HG03064 (cell line): ENCODE data around the gene CSF2.

ENCODE experiments used
- ATAC-seq: cut with Tn5 transposase; IDR thresholded peaks from one replicate; pipeline ENCODE4 v1.9.1; 2021; ENCODE audit warnings: low read depth; ENCODE audit not compliant: unreplicated experiment

Gene CSF2

DNA sequence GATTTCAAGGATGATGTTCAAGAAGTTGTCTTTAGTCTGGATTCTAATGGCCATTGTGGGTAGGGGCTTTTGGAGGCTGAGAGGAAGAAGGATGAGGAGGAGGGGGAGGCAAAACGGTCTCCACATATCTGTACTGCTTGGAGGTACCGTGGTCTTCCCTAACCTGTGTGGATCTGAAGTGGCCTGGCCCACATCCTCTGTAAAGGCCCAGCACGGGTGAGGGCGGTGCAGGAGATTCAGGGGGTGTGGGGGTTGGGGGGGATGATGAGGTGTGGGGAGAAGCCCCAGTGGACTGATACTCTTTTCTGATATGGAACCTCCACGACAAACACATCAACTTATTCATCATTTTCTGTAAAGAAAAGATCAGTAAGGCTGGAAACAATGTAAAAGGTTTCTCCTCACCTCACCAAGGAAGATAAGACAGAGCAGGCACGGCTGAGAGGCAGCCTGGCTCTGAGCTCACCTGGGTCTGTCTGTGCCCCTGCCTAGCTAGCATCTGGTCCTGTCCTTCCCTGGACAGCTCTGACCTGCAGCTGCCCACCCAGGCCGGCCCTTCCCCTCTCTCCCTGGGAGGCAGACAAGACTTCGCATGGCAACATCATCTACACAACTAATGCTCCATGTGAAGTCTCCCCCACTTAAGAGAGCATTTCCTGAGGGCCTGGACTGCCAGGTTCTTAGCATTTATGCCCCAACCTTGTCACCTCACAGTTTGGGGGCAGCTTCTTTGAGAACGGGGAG lies 18.7 kb upstream of the CSF2 start:
- no peak for ATAC-seq

DNA sequence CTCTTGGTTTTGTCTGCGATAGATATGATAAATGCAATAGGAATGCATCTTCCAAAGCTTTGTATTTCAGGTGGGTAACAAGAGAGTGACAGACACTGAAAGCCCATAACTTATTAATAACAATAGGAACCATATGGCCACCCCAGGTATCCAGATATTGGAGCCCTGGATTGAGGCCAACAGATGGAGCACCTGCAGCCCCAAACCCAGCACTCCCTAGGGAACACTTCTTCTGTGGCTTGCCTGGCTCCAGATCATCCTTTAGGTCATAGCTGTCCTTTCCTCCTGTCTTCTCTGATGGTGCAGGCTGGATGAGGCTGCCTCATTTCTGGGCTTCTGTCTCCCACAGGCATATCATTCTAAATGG lies 18.2 kb upstream of the CSF2 start:
- no peak for ATAC-seq

DNA sequence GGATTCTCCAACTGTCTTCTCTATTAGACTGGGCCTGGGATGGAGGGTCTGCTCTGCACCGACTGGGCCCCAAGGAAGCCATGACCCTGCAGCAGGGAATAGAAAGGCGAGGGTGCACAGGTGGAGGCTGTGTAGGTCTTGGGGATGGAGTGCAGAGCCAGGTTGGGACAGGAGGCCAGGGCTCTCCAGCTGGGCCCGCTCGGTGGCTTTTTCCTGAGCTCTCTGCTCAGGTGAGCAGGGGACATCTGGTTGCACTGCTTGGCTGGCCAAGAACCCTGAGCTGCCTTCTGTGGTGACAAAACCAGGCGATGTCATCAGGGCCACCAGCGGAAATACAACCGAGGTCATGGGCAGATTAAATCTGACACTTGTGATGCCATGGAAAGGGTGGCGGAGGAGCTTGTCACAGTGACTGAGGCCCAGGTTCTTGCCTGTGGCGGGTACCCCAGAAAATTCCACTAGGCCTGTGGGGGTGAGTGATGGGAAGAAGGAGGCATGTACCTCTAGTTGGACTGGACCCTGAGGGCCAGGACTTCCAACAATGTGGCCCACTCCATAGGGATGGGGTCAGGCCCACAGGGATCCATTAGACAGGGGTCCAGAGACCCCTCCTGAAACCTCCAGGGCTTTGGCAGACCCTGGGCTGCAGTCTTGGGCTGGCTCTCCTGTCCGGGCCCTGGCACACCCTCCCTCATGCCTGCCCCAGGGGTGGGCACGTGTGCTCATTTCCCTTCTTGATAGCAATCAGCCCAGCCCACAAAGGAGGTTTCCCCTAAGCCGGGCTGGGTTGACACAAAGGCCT lies 17.6 kb upstream of the CSF2 start:
- ATAC-seq: no peak

DNA sequence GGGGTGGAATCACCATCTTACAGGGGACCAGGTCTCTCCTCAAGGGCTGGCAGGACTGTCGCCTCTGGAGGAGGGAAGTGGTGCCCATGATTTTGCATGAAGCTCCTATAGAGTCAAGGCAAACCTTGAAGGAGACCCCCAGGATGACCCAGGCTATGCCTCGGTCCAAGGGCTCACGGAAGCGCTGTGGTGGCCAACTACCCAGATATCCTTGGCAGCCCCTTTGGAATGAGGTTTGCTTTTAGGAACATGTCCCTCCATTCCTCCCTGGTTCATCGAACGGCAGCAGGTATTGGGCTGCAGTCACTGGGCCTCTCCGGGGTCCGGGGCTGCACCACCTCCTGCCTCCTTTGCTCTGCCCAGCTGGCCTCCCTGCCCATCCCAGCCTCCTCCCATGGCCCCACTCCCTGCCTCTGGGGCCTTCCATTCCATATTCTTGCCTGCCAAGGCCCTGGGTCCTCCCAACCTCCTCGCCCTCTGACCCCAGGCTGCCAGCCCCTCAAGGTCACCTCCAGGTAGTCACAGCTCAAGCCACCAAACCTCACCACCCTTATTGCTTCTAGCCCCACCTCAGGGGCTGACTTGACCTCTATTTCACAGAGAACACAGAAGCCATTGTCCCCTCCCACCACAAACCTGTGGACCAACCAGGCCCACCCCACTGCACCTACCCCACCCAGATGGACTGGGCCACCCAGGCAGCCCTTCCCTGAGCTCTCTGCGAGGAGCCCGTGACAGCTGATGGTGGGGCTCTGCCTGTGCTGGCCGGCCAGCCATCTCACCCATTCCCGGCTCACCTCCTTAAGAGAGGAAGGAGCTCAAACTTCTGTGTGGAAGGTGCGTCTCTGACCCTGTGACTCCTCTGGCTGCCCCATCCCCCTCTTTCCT lies 16.7 kb upstream of the CSF2 start:
- no peak for ATAC-seq

DNA sequence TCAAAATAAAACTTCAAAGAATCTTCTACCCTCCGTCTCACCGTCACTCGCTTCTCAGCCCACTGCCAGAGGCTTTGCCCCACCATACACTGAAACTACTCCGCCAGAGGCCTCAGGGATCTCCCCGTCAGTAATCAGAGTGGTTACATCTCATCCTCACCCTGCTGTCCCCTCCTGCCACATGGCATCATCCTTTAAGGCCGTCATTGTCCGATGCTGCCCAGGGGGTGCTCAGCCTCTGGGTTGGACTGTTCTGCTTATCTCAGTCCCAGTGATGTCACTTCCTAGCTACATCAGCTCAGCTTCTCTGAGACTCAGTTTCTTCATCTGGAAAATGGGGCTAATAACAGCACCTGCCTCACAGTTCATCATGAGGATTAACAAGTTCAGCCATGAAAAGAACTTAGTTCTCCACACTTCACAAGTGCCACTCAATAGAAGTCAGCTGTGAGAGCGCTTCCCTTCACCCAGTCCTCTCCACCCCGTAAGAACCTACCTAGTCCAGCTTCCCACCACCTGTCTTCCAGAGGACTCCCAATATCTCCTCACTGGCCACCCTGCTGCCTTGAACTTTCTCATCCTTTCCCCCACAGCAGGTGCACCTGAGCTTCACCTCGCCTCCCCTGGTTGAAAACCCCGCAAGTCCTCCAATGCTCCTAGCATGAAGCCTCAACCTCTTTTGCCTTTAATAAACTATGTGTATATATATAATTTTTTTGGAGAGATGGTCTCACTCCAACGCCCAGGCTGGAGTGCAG lies 15.9 kb upstream of the CSF2 start:
- ATAC-seq: no peak

DNA sequence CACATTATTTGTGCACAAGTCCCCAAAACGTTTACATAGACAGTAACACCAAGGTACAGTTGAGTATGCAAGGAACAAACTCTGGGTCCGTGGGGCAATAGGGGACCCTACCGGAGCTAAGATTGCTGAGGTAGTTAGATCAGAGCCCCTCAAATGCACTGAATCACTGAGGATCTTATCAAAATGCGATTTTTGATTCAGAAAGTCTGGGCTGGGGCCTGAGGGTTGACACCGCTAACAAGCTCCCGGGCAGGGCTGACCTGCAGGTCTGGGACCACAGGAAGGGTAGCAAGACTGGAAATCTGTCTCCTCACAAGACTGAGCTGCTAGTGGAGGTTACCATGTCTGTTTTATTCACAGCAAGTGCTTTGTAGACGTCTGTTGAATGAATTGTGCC lies 14.9 kb upstream of the CSF2 start:
- no peak for ATAC-seq

DNA sequence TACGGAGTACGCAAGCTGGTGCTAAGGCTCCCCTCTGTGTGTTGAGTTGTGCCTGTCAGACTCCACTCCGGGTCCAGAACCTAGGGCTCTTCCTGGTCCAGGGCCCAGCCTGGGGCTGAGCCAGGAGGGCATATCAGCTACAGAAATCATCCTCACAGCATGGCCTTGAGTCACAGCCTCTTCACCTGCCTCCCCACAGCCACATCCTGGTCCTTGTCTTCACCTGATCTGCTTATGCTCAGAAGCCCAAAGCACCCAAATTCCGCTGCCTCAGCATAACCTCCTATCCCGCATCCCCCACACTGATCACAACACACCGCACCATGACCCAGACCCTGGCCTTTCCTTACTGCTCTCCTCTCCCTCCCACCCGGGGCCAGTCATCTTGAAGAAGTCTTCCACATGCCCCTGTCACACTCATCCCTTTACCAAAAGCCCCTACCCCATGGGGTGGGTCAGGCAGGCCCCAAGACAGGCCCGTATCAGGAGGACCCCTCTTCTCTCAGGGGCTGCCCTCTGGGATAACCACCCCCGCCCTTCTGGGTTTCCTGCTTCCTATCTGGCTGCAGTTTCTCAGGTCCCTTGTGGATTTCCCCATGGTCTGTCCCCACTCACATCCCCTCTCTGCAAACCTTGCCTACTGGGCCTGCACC lies 14.4 kb upstream of the CSF2 start:
- no peak for ATAC-seq

DNA sequence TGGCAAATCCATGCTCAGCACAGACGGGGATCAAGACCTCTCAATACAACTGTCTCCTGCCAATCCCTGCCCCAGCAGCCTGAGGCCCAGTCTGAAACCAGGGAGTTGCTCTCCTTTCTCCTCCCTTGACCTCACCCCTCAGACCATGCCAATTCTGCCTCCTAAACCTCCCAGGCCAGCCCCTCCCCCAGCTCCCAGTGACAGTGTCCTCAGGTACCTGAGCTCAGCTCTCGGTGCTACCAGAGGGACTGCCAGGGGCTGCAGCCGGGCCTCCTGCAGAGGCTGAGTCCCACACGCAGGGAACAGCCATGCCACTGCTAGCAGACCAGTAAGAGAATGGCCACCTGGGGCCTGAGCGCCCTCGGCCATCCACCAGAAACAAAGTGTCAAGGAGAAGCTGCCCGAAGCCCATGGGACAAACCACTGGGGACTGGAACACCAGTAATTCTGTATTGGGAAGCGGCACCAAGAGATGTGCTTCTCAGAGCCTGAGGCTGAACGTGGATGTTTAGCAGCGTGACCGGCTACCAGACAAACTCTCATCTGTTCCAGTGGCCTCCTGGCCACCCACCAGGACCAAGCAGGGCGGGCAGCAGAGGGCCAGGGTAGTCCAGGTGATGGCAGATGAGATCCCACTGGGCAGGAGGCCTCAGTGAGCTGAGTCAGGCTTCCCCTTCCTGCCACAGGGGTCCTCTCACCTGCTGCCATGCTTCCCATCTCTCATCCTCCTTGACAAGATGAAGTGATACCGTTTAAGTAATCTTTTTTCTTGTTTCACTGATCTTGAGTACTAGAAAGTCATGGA lies 13.7 kb upstream of the CSF2 start:
- ATAC-seq: no peak

DNA sequence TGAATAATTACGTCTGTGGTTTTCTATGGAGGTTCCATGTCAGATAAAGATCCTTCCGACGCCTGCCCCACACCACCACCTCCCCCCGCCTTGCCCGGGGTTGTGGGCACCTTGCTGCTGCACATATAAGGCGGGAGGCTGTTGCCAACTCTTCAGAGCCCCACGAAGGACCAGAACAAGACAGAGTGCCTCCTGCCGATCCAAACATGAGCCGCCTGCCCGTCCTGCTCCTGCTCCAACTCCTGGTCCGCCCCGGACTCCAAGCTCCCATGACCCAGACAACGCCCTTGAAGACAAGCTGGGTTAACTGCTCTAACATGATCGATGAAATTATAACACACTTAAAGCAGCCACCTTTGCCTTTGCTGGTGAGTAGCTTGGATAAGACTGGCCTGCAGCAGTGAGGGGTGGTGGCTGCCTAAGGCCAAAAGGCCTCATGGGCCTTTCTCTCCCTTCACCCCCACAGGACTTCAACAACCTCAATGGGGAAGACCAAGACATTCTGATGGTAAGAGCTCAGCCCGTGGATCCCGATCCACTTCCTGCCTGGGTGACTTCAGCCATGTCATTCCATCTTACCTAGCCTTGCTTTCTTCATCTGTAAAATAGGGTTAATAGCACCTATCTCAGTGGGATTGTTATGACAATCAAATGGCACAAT lies 13.0 kb upstream of the CSF2 start, which contains the start of gene IL3:
IL3 (plus strand) TSS at position 155 of the 661 bp plus-strand sequence; CDS start at position 207, 52 bp downstream.
- no peak for ATAC-seq

DNA sequence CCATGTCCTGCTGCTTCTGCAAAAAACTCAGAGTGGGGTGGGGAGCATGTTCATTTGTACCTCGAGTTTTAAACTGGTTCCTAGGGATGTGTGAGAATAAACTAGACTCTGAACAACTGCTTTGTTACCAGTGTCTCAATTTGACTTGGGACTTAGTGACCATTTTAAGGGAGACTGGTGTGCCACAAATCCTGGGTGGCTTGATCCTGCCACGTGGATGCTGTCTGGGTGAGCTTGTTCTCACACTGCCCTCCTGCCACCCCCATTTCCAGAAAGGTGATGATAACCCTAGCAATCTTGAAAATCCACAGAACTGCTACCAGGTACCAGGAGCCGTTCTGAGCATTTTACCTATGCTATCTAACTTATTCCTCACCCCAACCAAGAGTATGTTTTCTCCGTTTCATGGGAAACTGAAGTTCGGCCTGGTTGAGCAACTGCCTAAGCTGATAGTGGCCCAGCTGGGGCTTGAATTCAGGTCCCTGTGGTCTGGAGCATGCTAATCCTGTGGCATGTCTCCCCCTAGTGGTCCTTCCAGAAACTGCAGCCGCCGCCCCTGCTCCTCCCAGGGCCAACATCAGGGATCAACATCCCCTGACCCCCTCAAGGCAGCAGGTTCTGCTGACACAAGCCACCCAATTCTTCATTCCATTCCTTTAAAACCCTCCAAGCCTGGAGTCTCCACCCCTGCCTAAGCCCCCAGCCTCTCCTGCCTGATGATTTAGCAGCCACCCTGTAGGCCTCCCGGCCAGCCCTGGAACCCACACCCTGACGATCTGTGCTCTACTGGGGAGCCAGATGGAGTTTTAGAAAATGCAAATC lies 10.3 kb upstream of the CSF2 start:
- ATAC-seq: no peak

DNA sequence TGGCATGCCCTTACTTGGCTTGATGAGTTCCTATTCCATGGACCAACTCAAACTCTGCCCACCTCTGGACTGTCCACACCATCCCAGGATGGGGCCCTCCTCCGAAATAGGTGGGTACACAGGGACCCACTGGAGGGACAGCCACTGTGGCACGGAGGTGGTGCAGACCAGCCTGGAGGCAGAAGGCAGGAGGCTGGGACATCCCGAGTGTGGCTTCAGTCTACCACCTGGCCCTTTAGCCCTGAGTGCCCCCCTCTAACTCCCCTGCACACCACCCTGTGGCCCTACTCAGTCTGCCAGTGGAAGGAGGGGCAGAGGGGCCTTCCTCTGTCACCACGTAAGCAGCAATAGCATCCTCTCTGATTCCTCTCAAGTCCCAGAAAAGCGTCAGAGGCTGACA lies 9.4 kb upstream of the CSF2 start:
- no peak for ATAC-seq

DNA sequence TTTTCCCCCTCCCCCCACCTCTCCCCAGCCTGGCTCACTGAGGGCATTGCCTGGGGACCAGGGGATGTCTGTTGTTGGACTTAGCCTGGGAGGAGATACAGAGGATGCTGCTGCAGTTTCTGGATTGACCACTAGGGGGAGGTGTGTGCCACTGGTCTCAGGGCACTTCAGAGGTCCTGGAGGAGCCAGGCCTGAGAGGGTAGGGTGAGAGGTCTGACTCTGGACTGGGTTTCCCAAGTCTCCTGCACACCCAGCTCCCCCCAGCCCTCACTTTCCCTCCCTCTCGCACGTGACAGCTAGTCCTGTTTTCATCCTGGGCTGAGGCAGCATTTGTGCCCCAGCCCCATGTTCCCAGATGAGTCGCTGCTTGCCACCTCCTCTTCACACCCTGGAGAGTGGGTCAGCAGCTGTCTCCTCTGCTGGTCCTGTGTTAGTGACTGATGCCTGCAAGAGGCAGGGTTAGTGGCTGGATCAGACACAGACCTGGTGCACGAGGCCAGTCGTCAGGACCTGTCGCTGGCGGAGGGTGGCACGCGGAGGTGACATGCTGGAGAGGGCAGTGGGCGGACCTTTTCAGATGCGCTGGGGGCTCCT lies 8.8 kb upstream of the CSF2 start:
- no peak for ATAC-seq

DNA sequence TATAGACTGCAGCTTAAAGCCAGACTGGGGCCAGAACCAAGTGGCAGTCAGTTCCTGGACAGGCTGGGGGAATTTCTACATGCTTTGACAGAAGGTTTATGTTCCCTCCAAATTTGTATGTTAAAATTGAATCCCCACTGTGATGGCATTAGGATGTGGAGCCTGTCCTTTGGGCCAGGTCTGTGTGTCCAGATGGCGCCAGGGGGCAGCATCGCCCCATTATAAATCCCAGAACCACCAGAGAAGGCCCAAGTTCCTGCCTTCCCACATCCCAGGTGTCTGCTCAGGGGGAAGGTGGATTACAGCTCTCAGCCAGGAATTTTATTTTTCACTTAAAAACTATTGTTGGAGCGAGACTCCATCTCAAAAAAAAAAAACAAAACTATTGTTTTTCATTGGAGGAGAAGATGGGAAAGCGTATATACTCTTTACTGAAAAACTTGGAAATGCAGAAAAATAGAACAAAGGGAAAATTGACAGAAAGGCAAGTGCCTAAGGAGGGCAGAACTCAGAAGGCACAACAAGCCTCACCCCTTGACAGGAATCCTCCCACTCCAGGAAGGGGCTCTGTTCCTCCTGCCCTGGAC lies 8.1 kb upstream of the CSF2 start:
- ATAC-seq: no peak

DNA sequence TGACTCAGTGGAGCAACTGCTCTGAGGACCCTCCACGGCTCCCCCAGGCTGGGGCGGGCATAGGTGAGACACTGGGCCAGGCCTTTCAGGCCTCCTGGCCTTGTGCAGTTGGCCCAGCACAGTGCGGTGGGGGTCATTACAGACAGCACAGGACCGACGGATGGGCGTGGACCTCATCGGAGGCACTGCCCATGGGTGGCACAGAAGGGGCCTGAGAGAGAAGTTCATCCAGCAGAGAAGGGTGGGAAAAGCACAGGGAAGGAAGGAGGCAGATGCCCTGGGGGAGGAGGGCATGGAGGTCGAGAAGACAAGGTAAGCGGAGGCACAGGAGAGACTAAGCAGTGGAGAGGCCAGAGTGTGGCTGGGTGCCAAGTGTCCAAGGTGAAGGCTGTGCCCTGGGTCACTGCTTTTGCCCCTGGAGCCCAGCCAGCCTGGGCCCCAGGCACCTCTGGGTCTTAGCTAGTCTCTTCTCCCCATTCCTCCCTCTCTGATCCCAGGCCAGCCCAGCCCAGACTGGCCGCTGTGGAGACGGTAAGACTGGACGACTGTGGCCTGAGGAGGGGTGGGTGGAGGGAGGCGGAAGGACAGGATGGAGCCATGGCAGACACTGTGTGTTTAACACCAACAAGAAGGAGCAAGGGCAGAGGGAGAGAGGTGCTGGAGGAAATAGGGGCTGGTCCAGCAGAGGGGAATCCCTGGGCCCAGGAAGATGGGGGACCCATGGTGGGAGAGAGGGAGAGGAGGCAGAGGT lies 7.5 kb upstream of the CSF2 start:
- ATAC-seq: no peak

DNA sequence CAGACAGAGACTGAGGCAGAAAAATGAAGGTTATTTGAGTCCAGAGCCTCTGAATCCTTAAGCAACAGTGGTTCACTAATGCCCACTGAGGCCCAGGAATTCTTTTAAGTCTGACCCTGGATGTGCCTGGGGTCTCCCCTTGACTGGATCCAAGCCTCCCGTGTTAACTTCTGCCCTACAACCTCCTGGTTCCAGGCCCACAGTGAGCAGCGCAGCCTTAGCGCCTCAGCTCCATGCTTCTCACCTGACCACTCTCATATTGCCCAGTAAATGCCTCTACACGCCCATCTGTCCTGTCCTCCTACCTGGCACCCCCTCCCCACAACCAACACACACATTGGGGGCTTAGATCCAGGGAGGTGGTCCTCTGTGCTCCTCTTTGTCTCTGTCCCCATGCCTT lies 6.7 kb upstream of the CSF2 start:
- ATAC-seq: no peak

DNA sequence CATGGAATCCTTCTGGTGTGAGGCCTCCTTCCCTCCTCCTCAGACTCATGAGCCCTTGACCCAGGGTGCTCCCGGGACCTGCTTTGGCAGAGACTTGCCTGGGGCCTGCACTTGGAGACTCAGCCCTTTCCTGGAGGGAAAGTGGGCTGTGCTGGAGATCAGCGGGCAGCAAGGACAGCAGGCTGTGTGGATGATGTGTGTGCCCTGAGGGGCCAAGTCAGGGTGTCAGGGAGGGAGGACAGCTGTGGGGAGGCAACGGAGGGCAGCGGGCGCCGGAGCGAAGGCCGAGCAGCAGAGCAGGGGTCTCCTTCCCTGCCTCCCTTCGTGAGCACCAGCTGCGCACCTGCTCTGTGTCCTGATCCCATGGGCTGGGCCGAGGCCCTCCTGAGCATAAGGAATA lies 6.1 kb upstream of the CSF2 start:
- ATAC-seq: no peak
